Cardiac muscle cell (in vitro differentiated cells and primary cell): Measurements from ENCODE around the gene SAMMSON. TPM values are rescaled to one million over a fixed set of nuclear protein-coding genes. Genes with fewer than 3 reads are reported as not detected.
A peak's percentile ranks its signal among the peaks of the same experiment; 100 is the strongest.

ENCODE experiments used
- DNase-seq, 2 donors: peaks; one replicate each; pipeline versions ENCODE4 v3.0.0 to v3.0.0-alpha.2; 2010 to 2017; ENCODE audit warnings: low read depth in 1 of 2, low spot score in 1 of 2
- H3K27ac ChIP-seq: fragments of 200-600 bp; sonication (generic); 2 replicates; pipeline ENCODE4 v1.5.1; 2016
- H3K27me3 ChIP-seq: fragments of 200-600 bp; sonication (generic); 2 replicates; pipeline ENCODE4 v1.6.0; 2016; ENCODE audit warnings: control low read depth
- H3K36me3 ChIP-seq: fragments of 200-600 bp; sonication (generic); 2 replicates; pipeline ENCODE4 v1.5.1; 2016; ENCODE audit warnings: control low read depth
- H3K4me1 ChIP-seq: fragments of 200-600 bp; sonication (generic); 2 replicates; pipeline ENCODE4 v1.8.1; 2017; ENCODE audit warnings: low read depth, mild to moderate bottlenecking, mixed run types
- H3K4me3 ChIP-seq: fragments of 200-600 bp; sonication (generic); 2 replicates; pipeline ENCODE4 v1.5.1; 2016; ENCODE audit warnings: mild to moderate bottlenecking
- H3K9me3 ChIP-seq: fragments of 200-600 bp; sonication (generic); 2 replicates; pipeline ENCODE4 v1.5.1; 2017; ENCODE audit warnings: low read depth, mild to moderate bottlenecking, control low read depth
- polyA plus RNA-seq: library from polyadenylated mRNA; unstranded; fragments of >200 nt; fragmentation: Nextera tagmentation; extraction: Ambion mirVana; gene quantifications from 2 replicates; pipeline ENCODE4 v1.2.1, GENCODE V29; 2016
- total RNA-seq: library from RNA; depleted of rRNA; stranded (reverse); fragments of >200 nt; gene quantifications from 2 replicates; pipeline ENCODE4 v1.2.3, GENCODE V29; 2016
- TF ChIP-seq, protein P1 (sequence below): IDR thresholded peaks from 2 replicates; pipeline ENCODE4 v1.5.1; 2012; ENCODE audit warnings: low read depth, mild to moderate bottlenecking, low read length

The SAMMSON gene
- total and polyA plus RNA-seq, 2 experiments from 2014 or later, result 0.06 TPM; not detected in 1

DNA sequence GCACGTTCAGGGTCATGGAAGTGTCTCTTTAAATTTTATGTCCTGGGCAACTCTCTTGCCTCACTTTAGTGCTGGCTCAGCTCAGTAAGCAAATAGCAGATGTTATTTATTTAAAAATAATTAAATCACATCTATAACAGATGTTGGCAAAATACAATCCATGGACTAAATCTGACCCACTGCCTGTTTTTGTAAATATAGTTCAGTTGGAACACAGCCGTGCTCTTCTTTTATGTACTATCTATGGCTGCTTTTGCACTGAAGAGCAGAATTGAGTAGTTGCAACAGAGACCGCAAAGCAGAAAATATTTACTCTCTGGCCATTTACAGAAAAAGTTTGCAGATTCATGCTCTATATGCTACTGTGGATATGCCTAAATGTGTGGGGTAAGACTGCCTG, 79.2 kb downstream of the SAMMSON start:
- no peaks in the 10 kb centered on the region for H3K27me3 ChIP-seq
- no peak overlapping the region for H3K27ac ChIP-seq
- H3K9me3 ChIP-seq, result no peaks in the 10 kb centered on the region
- no peak for DNase-seq
- H3K4me3 ChIP-seq, result no peak overlapping the region
- H3K36me3 ChIP-seq, result no peaks in the 10 kb centered on the region
- TF ChIP-seq, protein P1, sequence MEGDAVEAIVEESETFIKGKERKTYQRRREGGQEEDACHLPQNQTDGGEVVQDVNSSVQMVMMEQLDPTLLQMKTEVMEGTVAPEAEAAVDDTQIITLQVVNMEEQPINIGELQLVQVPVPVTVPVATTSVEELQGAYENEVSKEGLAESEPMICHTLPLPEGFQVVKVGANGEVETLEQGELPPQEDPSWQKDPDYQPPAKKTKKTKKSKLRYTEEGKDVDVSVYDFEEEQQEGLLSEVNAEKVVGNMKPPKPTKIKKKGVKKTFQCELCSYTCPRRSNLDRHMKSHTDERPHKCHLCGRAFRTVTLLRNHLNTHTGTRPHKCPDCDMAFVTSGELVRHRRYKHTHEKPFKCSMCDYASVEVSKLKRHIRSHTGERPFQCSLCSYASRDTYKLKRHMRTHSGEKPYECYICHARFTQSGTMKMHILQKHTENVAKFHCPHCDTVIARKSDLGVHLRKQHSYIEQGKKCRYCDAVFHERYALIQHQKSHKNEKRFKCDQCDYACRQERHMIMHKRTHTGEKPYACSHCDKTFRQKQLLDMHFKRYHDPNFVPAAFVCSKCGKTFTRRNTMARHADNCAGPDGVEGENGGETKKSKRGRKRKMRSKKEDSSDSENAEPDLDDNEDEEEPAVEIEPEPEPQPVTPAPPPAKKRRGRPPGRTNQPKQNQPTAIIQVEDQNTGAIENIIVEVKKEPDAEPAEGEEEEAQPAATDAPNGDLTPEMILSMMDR, result no peak
- no peaks in the 10 kb centered on the region for H3K4me1 ChIP-seq

- no peak for DNase-seq
- Histone ChIP-seq H3K36me3 (no peaks in the 10 kb centered on the region), H3K27me3 (no peaks in the 10 kb centered on the region), H3K9me3 (no peaks in the 10 kb centered on the region), H3K4me3 (no peak overlapping the region), H3K4me1 (no peaks in the 10 kb centered on the region), H3K27ac (no peak overlapping the region)
- TF ChIP-seq, protein P1, result no peak
Measured at GRCh38 chr3:70085613-70086012, 86.1 kb downstream of the SAMMSON start.

- H3K27me3 ChIP-seq, result no peaks in the 10 kb centered on the region
- no peaks in the 10 kb centered on the region for H3K4me1 ChIP-seq
- no peak overlapping the region for H3K4me3 ChIP-seq
- H3K9me3 ChIP-seq, result no peaks in the 10 kb centered on the region
- TF ChIP-seq, protein P1, result no peak
- H3K36me3 ChIP-seq, result no peaks in the 10 kb centered on the region
- H3K27ac ChIP-seq, result no peak overlapping the region
- no peak for DNase-seq
Measured at GRCh38 chr3:70086336-70086735, 86.8 kb downstream of the SAMMSON start.

- H3K27me3 ChIP-seq, result no peaks in the 10 kb centered on the region
- no peak overlapping the region for H3K4me3 ChIP-seq
- no peaks in the 10 kb centered on the region for H3K36me3 ChIP-seq
- no peaks in the 10 kb centered on the region for H3K4me1 ChIP-seq
- H3K9me3 ChIP-seq, result no peaks in the 10 kb centered on the region
- TF ChIP-seq, protein P1, result peak; percentile 69
- peak; percentile 36 to 46 for DNase-seq
- H3K27ac ChIP-seq, result no peak overlapping the region
Measured at GRCh38 chr3:70090322-70090913, 90.9 kb downstream of the SAMMSON start.

- H3K4me3 ChIP-seq, result no peak overlapping the region
- H3K4me1 ChIP-seq, result no peaks in the 10 kb centered on the region
- no peak overlapping the region for H3K27ac ChIP-seq
- no peak for DNase-seq
- TF ChIP-seq, protein P1, result no peak
- no peaks in the 10 kb centered on the region for H3K36me3 ChIP-seq
- H3K27me3 ChIP-seq, result no peaks in the 10 kb centered on the region
- no peaks in the 10 kb centered on the region for H3K9me3 ChIP-seq
Measured at GRCh38 chr3:70094197-70094596, 94.7 kb downstream of the SAMMSON start.
